Right lobe of liver (tissue), 4 donors: ENCODE data around the gene GNG12.

Source experiments
- CTCF ChIP-seq, 4 donors: fragments of 200-600 bp in 3 of 4; fragments of 450-650 bp in 1 of 4; IDR thresholded peaks; one replicate each; pipeline versions ENCODE4 v1.5.1 to v1.8.0; 2016 to 2022; ENCODE audit warnings: antibody characterized with exemption in 4 of 4, mild to moderate bottlenecking in 2 of 4
- POLR2A ChIP-seq: fragments of 450-650 bp; IDR thresholded peaks from one replicate; pipeline ENCODE4 v1.6.1; 2017; ENCODE audit warnings: antibody characterized with exemption, mild to moderate bottlenecking
- donor health status: DM: no; HTN: no; CAD: no.
- donor health status: DM: no; HTN: no; CAD: no.
- donor health status: DM: no; HTN: yes; CAD: no.

- TF ChIP-seq POLR2A (no peak), CTCF (IDR thresholded peaks at IDR 0.05) (no peak)
Measured at GRCh38 chr1:67844988-67845387, 11.7 kb upstream of the GNG12 start.
